Neural cell (in vitro differentiated cells): ENCODE data around the gene CAPS. TPM values are rescaled to one million over a fixed set of nuclear protein-coding genes. Genes with fewer than 3 reads are reported as not detected.
A peak's percentile ranks its signal among the peaks of the same experiment; 100 is the strongest.

ENCODE experiments used
- H2AFZ ChIP-seq: fragments of 200-600, 300-800 bp; sonication (generic), shearing (Covaris generic); 2 replicates; pipeline ENCODE4 v1.6.0; 2014; ENCODE audit warnings: low read depth, mild to moderate bottlenecking, antibody characterized with exemption, low read length, moderate library complexity
- H3F3A ChIP-seq: fragments of 200-600 bp; shearing (Covaris generic); 2 replicates; pipeline ENCODE4 v1.6.1; 2016; ENCODE audit warnings: mild to moderate bottlenecking, moderate library complexity, mixed read lengths, antibody characterized with exemption, low read length; ENCODE audit not compliant: insufficient read depth, poor library complexity, severe bottlenecking
- H3K27ac ChIP-seq: fragments of 200-600, 300-800 bp; sonication (generic), shearing (Covaris generic); 2 replicates; pipeline ENCODE4 v1.5.1; 2014; ENCODE audit warnings: mild to moderate bottlenecking, low read length, moderate library complexity
- H3K27me3 ChIP-seq: fragments of 300-800, 200-600 bp; sonication (generic), shearing (Covaris generic); 2 replicates; pipeline ENCODE4 v1.6.0; 2014; ENCODE audit warnings: mild to moderate bottlenecking, low read depth, low read length, moderate library complexity; ENCODE audit not compliant: insufficient read depth
- H3K36me3 ChIP-seq: fragments of 300-800, 200-600 bp; sonication (generic), shearing (Covaris generic); 2 replicates; pipeline ENCODE4 v1.5.1; 2014; ENCODE audit warnings: mild to moderate bottlenecking, antibody characterized with exemption, low read length, moderate library complexity; ENCODE audit not compliant: insufficient read depth
- H3K4me2 ChIP-seq: fragments of 300-800, 200-600 bp; sonication (generic), shearing (Covaris generic); 2 replicates; pipeline ENCODE4 v1.6.0; 2014; ENCODE audit warnings: mild to moderate bottlenecking, low read length
- H3K4me3 ChIP-seq: fragments of 300-800, 200-600 bp; sonication (generic), shearing (Covaris generic); 2 replicates; pipeline ENCODE4 v1.5.1; 2014; ENCODE audit warnings: mild to moderate bottlenecking, low read length, moderate library complexity
- H3K79me2 ChIP-seq: fragments of 200-600 bp; shearing (Covaris generic); replicated peaks from 2 replicates; pipeline ENCODE4 v1.6.0; 2014; ENCODE audit warnings: mild to moderate bottlenecking, low read length, moderate library complexity; ENCODE audit not compliant: insufficient read depth
- H3K9ac ChIP-seq: fragments of 300-800, 200-600 bp; sonication (generic), shearing (Covaris generic); 2 replicates; pipeline ENCODE4 v1.6.1; 2016; ENCODE audit warnings: mild to moderate bottlenecking, low read length, mixed read lengths
- H3K9me2 ChIP-seq: fragments of 200-600 bp; shearing (Covaris generic); 2 replicates; pipeline ENCODE4 v1.6.1; 2016; ENCODE audit warnings: mild to moderate bottlenecking, low read length, mixed read lengths; ENCODE audit not compliant: insufficient read depth
- H3K9me3 ChIP-seq: fragments of 200-600, 300-800 bp; sonication (generic), shearing (Covaris generic); 2 replicates; pipeline ENCODE4 v1.6.1; 2016; ENCODE audit warnings: mild to moderate bottlenecking, mixed run types, low read length, moderate library complexity, mixed read lengths
- H4K20me1 ChIP-seq: fragments of 200-600 bp; shearing (Covaris generic); 2 replicates; pipeline ENCODE4 v1.6.1; 2016; ENCODE audit warnings: mild to moderate bottlenecking, mixed run types; ENCODE audit not compliant: insufficient read depth
- CTCF ChIP-seq: fragments of 450-650 bp; IDR thresholded peaks from 2 replicates; pipeline ENCODE4 v1.5.1; 2014; ENCODE audit warnings: antibody characterized with exemption, mild to moderate bottlenecking, moderate library complexity; ENCODE audit not compliant: poor library complexity, severe bottlenecking
- EP300 ChIP-seq: fragments of 450-650 bp; conservative IDR thresholded peaks from 2 replicates; pipeline ENCODE4 v1.6.1; 2014; ENCODE audit warnings: antibody characterized with exemption, mild to moderate bottlenecking, moderate library complexity; ENCODE audit not compliant: poor library complexity, severe bottlenecking
- EZH2 ChIP-seq: fragments of 200-600, 300-800 bp; shearing (Covaris generic), sonication (generic); IDR thresholded peaks from 2 replicates; pipeline ENCODE4 v1.6.1; 2014; ENCODE audit warnings: antibody characterized with exemption, low read length, borderline replicate concordance, mild to moderate bottlenecking; ENCODE audit not compliant: insufficient read depth, poor library complexity, severe bottlenecking
- MXI1 ChIP-seq: fragments of 450-650 bp; conservative IDR thresholded peaks from 2 replicates; pipeline ENCODE4 v1.6.1; 2014; ENCODE audit warnings: antibody characterized with exemption, mild to moderate bottlenecking; ENCODE audit not compliant: poor library complexity, severe bottlenecking
- POLR2AphosphoS5 ChIP-seq: IDR thresholded peaks from 2 replicates; pipeline ENCODE4 v1.6.1; 2012
- RAD21 ChIP-seq: fragments of 450-650 bp; conservative IDR thresholded peaks from 2 replicates; pipeline ENCODE4 v1.6.1; 2014; ENCODE audit warnings: antibody characterized with exemption, mild to moderate bottlenecking, moderate library complexity
- REST ChIP-seq: IDR thresholded peaks from 2 replicates; pipeline ENCODE4 v1.6.1; 2012; ENCODE audit warnings: borderline replicate concordance
- SMC3 ChIP-seq: fragments of 450-650 bp; conservative IDR thresholded peaks from 2 replicates; pipeline ENCODE4 v1.6.1; 2014; ENCODE audit warnings: antibody characterized with exemption, mild to moderate bottlenecking, moderate library complexity; ENCODE audit not compliant: poor library complexity
- TAF1 ChIP-seq: IDR thresholded peaks from 2 replicates; pipeline ENCODE4 v1.6.1; 2012; ENCODE audit warnings: low read depth
- polyA plus RNA-seq: library from polyadenylated mRNA; depleted of rRNA; stranded (reverse); fragments of >200 nt; gene quantifications from 2 replicates; pipeline ENCODE4 v1.2.3, GENCODE V29; 2014

The CAPS gene
- polyA plus RNA-seq, 1 donor from 2014 or later = 10.5 TPM

GRCh38 chr19:5904352-5905113 lies 9.5 kb upstream of the CAPS start, which contains the start of gene VMAC:
Gene VMAC, plus strand, starts transcription at chr19:5904872. Its CDS starts 19 bp downstream, at chr19:5904891.
- Histone ChIP-seq H3K9ac (peak within 1 kb of the TSS; percentile 92), H3F3A (no peaks in the 10 kb centered on the region), H3K27ac (peak within 1 kb of the TSS; percentile 79), H3K9me3 (no peaks in the 10 kb centered on the region), H4K20me1 (no peaks in the 10 kb centered on the region), H3K4me2 (peak within 1 kb of the TSS; percentile 64), H2AFZ (peak within 1 kb of the TSS; percentile 70), H3K4me3 (peak within 1 kb of the TSS; percentile 82), H3K79me2 (peaks cover 22% of the 10 kb centered on the region), H3K36me3 (no peaks in the 10 kb centered on the region), H3K9me2 (no peaks in the 10 kb centered on the region), H3K27me3 (no peaks in the 10 kb centered on the region)
- TF ChIP-seq EZH2 = no peak
- TF ChIP-seq EP300 = no peak
- TF ChIP-seq SMC3 = no peak
- no peak for TF ChIP-seq TAF1
- TF ChIP-seq CTCF = no peak
- TF ChIP-seq REST = no peak
- peak; percentile 17 for TF ChIP-seq POLR2AphosphoS5
- peak; percentile 36 for TF ChIP-seq RAD21
- TF ChIP-seq MXI1 = peak; percentile 77

GRCh38 chr19:5905114-5905778 lies 8.8 kb upstream of the CAPS start:
- H3K27ac ChIP-seq = no peak overlapping the region

More at GRCh38 chr19:5905114-5905778, 8.8 kb upstream of the CAPS start:
- Histone ChIP-seq H3K9ac (peak overlapping the region; percentile 60), H2AFZ (peak overlapping the region; percentile 27), H3K4me3 (peak overlapping the region; percentile 82), H3K4me2 (peak overlapping the region; percentile 64), H3F3A (no peaks in the 10 kb centered on the region), H3K27me3 (no peaks in the 10 kb centered on the region), H3K9me3 (no peaks in the 10 kb centered on the region), H3K9me2 (no peaks in the 10 kb centered on the region), H3K79me2 (peaks cover 17% of the 10 kb centered on the region), H4K20me1 (no peaks in the 10 kb centered on the region), H3K36me3 (no peaks in the 10 kb centered on the region)
- TF ChIP-seq RAD21 (peak; percentile 9), CTCF (no peak), SMC3 (no peak), MXI1 (peak; percentile 33)
